ENCODE data around the gene MTA1.

DNA sequence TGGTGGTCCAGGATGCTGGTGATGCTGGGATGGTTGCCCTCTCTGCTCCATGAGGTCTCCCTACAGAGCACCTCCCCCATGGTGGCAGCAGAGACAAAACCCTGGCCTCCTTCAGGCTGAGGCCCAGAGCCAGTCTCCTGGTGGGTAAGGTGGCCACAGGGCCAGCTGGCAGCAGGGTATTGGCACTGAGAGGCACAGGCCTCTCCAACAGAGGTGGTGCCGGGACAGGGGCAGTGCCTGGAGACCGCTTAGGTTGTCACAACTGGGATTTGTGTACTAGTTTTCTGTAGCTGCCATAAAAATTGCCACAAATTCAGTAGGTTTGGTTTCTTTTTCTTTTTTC, 6.1 kb upstream of the MTA1 start:
- TF ChIP-seq CTCF (IDR thresholded peaks at IDR 0.05) (no peak), POLR2A (IDR thresholded peaks at IDR 0.05) (no peak)

All from adrenal gland (tissue), 5 donors.